ENCODE data around the gene LHX6. TPM values are rescaled to one million over a fixed set of nuclear protein-coding genes. Genes with fewer than 3 reads are reported as not detected.
A peak's percentile ranks its signal among the peaks of the same experiment; 100 is the strongest.

Gene LHX6
- total and polyA plus RNA-seq, 9 of the 15 experiments (the other 6 are each of a cell fraction or from before 2014, with no cell fraction given), result 2.8 to 16.3 (median 7.9) TPM

DNA sequence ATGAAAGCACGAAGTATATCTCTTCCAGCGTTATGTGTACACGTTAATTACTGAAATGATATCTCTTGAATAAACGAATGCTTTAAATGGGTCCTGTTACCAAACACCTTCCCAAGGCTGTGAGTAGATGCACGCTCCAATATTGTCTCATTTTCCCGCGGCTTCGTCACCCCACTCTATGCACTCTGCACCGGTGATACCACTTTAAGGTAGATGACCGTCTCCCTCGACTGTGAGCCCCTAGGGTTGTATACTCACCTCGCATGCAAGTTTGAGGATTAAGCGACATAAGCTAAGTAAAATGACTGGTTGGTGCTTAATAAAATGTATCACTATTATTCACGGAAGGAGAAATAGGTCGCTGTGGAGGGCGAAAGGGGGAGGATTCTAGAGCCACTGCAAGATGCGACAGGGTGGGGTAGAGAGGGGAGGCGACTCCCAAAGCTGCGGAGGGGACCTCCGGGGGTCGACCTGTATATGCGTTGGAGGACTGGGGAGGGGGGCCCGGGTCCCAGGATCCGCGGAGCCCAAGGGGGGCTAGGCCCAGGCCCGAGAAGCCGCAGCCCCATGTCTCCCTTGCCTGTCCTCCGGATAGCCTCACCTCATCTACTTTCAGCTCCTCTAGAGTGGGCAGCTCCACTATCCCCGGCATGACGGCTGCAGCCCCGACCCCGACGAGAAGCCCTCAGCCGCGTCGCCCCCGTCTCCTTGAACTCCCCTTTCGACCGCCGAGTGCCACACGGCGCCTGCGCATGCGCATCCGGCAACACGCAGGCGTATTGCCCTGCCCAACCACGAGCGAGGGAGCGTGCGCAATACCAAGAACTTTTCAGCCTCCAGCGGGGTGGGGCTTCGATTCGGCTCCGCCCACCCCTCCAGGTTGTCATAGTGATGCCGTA is 69.5 kb downstream of the LHX6 start, which contains the start of the genes MORN5 and NDUFA8 (continued):
- TF ChIP-seq, protein P1, sequence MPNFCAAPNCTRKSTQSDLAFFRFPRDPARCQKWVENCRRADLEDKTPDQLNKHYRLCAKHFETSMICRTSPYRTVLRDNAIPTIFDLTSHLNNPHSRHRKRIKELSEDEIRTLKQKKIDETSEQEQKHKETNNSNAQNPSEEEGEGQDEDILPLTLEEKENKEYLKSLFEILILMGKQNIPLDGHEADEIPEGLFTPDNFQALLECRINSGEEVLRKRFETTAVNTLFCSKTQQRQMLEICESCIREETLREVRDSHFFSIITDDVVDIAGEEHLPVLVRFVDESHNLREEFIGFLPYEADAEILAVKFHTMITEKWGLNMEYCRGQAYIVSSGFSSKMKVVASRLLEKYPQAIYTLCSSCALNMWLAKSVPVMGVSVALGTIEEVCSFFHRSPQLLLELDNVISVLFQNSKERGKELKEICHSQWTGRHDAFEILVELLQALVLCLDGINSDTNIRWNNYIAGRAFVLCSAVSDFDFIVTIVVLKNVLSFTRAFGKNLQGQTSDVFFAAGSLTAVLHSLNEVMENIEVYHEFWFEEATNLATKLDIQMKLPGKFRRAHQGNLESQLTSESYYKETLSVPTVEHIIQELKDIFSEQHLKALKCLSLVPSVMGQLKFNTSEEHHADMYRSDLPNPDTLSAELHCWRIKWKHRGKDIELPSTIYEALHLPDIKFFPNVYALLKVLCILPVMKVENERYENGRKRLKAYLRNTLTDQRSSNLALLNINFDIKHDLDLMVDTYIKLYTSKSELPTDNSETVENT (CRISPR knock-in tag; IDR thresholded peaks at IDR 0.05), result peak; percentile 84; the same call in 1 of the 2 replicates
- TF ChIP-seq, protein P2, sequence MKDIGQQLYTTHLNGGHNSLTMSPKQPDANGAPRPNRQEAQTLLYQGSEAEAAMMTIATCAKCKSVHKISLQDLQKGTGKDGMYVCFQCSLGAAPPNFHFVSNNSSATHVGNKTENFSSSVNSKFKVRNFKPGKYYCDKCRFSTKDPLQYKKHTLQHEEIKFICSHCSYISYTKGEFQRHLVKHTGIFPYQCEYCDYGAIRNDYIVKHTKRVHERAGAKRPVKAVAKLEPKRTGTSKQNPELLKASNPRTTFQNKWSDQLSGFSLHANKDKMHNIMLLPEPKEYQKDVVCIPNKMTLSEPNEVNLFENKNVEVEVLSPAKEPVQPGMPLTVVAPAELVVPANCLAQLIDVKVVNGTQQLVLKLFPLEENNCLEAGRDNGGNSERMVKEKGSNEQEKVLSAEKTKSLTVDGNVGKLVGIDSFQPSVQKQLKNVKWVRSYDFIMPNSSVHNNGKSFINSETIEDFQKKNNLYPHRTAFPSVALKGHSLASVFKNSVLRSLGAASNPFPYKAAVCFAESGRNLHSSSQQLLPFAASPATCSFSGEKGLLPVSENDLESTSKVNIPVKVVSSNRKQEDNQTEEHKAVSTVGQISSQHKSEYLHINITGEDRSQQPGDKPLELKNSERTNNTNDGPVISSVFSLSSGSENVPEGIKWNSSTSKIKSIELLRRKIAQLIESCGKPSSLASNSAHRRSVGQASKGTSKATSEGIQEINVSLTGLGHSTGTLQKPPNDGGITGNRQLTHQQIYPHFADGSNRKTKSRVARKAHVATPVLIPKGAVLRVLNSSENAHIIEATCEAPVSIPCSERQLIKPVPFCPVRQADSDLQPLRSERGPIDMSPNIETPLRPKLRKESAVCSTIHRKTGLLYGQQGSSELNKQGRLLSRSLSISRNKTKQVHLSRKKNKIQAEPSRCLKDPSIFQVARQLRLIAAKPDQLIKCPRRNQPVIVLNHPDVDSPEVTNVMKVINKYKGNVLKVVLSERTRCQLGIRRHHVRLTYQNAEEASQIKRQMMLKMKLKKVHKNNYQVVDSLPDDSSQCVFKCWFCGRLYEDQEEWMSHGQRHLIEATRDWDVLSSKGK (CRISPR knock-in tag; IDR thresholded peaks at IDR 0.05), result no peak
- TF ChIP-seq FOS (IDR thresholded peaks at IDR 0.05; ENCODE audit: extremely low read depth, insufficient read length) (no peak), IRF2 (CRISPR knock-in tag; IDR thresholded peaks at IDR 0.05) (no peak), RBFOX2 (IDR thresholded peaks at IDR 0.05; ENCODE audit: low read depth, low read length) (peak; percentile 84), ZBTB7A (IDR thresholded peaks at IDR 0.05; ENCODE audit: borderline replicate concordance, control insufficient read depth, low read depth, low read length) (no peak; the same call in 1 of the 2 replicates), CREM (IDR thresholded peaks at IDR 0.05; ENCODE audit: low read depth) (peak; percentile 49; the same call in 1 of the 2 replicates), PTTG1 (tag; IDR thresholded peaks at IDR 0.05; ENCODE audit: low read depth) (no peak), GTF2F1 (IDR thresholded peaks at IDR 0.05; ENCODE audit: low read depth, low read length) (no peak), CEBPB (tag; IDR thresholded peaks at IDR 0.05) (no peak), ZNF764 (CRISPR knock-in tag; IDR thresholded peaks at IDR 0.05; ENCODE audit: low read depth) (no peak), PHF20 (IDR thresholded peaks at IDR 0.05; ENCODE audit: partially characterized antibody) (peak; percentile 26), RFX1 (IDR thresholded peaks at IDR 0.05) (peak; percentile 96), ARNT (IDR thresholded peaks at IDR 0.05) (no peak), ZNF263 (CRISPR knock-in tag; IDR thresholded peaks at IDR 0.05; ENCODE audit: borderline replicate concordance) (no peak), EHMT2 (IDR thresholded peaks at IDR 0.05) (no peak), TOE1 (IDR thresholded peaks at IDR 0.05; ENCODE audit: borderline replicate concordance) (no peak; the same call in 1 of the 2 replicates), TOE1 (CRISPR knock-in tag; IDR thresholded peaks at IDR 0.05; ENCODE audit: borderline replicate concordance, low read depth) (no peak), ETV6 (IDR thresholded peaks at IDR 0.05; ENCODE audit: borderline replicate concordance in 1 of 2, low read depth in 2 of 2, low read length in 1 of 2) (no peak), ETV6 (CRISPR knock-in tag; IDR thresholded peaks at IDR 0.05; ENCODE audit: borderline replicate concordance) (0 out of 2 replicates have a peak, but pooled peaks have one; percentile 57)
- TF ChIP-seq, protein P3, sequence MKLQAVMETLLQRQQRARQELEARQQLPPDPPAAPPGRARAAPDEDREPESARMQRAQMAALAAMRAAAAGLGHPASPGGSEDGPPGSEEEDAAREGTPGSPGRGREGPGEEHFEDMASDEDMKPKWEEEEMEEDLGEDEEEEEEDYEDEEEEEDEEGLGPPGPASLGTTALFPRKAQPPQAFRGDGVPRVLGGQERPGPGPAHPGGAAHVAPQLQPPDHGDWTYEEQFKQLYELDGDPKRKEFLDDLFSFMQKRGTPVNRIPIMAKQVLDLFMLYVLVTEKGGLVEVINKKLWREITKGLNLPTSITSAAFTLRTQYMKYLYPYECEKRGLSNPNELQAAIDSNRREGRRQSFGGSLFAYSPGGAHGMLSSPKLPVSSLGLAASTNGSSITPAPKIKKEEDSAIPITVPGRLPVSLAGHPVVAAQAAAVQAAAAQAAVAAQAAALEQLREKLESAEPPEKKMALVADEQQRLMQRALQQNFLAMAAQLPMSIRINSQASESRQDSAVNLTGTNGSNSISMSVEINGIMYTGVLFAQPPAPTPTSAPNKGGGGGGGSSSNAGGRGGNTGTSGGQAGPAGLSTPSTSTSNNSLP (IDR thresholded peaks at IDR 0.05; ENCODE audit: borderline replicate concordance, low read depth, low read length), result no peak

Measured in K562 (cell line).